ENCODE measurements around the gene PCDHGA9.

- no peak for TF ChIP-seq CTCF (IDR thresholded peaks at IDR 0.05)
- no peak for TF ChIP-seq POLR2A (IDR thresholded peaks at IDR 0.05)
- TF ChIP-seq POLR2AphosphoS5 (IDR thresholded peaks at IDR 0.05), result no peak
These were observed 34.6 kb downstream of the PCDHGA9 start for GRCh38 chr5:141437221-141437620.
